ENCODE data around the gene STAB2. TPM values are rescaled to one million over a fixed set of nuclear protein-coding genes. Genes with fewer than 3 reads are reported as not detected.
"Not testable (repeated sequence)": the region's sequence is repeated elsewhere in the genome, so short reads cannot be mapped to it uniquely, and the experiment has no call there.

Gene STAB2
- total RNA-seq, 1 donor from 2014 or later: 0.25 TPM

DNA sequence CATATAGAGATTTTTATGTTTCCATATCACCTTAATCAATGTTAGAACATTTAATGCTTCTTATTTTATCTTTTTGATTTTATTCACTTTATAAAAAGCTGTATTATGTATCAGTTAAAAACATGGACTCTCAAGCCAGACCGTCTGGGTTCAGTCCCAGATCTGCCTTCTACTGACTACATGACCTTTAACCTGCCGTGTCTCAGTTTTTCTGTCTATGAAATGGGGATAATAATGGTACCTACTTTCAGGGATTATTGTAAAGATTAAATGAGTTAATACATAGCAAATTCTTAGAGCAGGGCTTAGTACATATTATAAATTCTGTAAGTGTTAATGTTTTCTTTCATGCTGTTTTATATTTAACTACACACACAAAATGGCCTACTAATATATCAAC, 50.4 kb downstream of the STAB2 start:
- intact Hi-C loops (cut with micrococcal nuclease): no loop called here
- DNase-seq: no peak
- ATAC-seq: no peak

DNA sequence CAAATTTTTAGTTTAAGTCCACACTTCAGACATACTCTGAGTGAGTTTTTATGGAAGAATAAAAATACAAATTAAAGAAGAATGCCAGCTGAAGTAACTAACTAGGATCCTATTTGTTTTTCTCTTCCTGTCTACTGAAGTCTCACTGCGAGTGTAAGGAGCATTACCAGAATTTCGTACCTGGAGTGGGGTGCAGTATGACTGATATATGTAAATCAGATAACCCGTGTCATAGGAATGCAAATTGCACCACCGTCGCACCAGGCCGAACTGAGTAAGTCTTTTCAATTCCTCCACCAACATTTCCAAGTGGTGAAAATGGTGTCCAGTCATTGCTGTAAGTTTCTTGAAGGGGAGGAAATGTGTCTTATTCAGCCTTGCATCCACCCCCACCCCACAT, 52.9 kb downstream of the STAB2 start:
- no peak for ATAC-seq
- no peak for DNase-seq
- intact Hi-C loops (cut with micrococcal nuclease): no loop called here

DNA sequence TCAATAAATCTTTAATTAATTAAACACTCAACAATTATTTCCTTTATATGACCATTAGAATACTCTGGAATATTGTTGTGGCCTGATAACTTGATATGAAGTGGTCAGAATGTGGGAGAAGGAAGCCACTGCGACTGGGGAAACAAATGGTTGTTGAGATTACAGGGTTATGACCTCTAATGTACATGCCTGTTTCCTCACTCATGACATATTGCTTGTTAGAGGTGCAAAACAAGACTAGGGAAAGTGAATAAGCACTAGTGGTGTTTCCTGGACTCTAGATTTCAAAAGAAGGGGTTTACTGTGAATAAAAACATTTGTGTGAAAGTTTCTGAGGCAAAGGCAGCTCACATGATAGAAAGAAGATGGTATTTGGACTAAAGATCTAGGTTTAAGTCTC, 53.3 kb downstream of the STAB2 start:
- intact Hi-C loops (cut with micrococcal nuclease): no loop called here
- ATAC-seq (no peak), DNase-seq (no peak)

DNA sequence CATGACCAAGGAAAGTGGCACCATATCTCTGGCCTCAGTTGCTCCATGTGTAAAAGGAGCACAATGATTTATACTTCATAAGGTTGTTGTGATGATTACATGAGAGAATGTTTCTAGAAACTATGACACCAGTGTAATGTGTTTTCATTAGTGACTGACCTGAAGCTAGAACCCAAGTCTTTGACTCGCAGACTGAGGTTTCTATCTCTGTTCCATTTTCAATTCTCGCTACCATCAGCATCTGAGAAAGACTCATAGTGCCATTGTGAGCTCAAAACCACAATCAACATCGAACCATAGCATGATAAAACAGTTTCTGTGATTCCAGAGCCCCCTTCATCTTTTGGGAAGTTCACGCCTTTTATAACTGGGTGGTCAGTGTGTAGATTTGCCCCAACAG, 53.8 kb downstream of the STAB2 start:
- intact Hi-C loops (cut with micrococcal nuclease): no loop called here
- DNase-seq (no peak), ATAC-seq (no peak)

DNA sequence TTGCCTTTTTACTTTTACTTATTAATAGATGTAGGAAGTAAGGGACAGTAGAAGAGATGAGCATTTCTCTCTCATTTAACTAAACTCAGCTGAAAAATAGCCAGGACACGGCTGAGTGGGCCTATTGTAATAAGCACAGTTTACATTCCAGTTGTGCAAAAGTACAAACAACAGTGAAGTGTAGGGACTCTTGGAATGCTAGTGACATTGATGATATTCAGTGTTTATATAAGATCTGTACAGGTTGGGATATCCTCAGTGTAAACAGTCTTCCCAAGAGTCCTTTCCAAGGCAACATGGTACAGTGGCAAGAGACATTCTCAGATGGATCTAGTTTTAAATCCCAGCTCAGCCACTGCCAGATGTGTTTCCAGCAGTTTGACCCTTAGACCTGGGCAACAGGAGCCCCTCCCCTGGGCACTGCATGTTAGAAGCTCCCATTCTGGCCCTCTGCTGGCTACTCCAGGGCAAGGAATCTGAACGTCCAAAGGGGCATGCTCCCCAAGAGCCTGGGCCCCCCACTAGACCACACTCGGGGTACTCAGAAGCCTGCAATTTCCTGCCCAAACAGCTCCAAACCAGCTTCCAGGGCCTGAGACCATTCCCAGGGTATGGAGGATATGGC, 55.3 kb downstream of the STAB2 start:
- intact Hi-C loops (cut with micrococcal nuclease): no loop called here
- ATAC-seq: no peak
- no peak for DNase-seq

DNA sequence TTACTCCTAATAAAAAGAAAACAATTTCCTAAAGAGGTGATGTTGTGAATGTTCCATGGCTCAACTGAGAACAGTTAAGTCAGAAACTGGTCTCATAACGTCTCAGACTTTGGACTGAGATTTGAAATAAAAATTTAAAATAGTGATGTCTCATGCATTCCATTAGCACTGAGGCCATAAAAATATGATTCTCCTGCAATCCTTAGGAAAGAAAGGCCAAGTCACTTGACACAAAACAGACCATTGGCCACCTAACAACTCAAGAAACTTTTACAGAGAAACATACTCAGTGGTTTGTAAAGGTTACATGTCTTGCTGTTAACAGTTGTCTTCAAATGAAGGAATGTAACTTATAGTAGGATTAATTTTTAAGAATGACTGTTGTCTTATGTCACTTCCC, 58.1 kb downstream of the STAB2 start:
- ATAC-seq: no peak
- DNase-seq: no peak
- intact Hi-C loops (cut with micrococcal nuclease): no loop called here

DNA sequence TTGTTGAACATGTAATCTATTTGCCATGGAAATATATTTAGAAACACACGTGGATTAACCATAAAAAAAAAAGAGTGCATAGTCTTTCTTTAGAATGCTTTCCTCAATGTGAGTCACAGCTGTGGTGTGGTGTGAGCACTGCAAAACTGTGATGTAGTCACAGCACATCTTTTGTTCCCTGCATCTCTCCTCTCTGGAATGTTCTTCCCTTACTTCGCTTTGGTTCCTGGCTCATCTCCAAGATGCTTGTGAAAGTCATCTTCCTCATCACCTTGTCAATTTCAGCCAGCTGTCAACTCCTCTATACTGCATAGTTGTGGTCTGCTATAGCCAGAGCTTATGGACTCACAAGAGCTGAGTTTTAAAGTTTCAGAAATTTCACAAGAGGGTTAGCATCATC, 60.2 kb downstream of the STAB2 start:
- DNase-seq: no peak
- intact Hi-C loops (cut with micrococcal nuclease): no loop called here
- peak; percentile 46 for ATAC-seq

DNA sequence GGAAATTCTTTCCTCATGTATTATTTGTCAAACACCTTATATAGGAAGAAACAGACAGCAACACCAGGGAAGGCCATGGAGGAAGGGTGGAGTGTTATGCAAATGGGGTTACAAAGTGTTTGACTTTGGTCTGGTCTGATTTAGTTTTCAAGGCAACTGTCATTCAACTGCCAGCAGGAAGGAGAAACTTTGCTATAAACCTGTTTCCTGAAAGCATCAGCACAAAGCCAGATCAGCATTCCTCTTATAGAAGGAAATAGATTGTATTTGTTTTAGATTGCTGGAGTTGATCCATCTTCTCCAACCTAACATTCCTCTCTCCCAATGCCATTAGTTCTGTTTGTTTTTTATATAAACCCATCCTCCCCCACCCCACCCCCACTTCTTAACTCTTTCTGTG, 65.7 kb downstream of the STAB2 start:
- no peak for ATAC-seq
- no peak for DNase-seq
- intact Hi-C loops (cut with micrococcal nuclease): no loop called here

DNA sequence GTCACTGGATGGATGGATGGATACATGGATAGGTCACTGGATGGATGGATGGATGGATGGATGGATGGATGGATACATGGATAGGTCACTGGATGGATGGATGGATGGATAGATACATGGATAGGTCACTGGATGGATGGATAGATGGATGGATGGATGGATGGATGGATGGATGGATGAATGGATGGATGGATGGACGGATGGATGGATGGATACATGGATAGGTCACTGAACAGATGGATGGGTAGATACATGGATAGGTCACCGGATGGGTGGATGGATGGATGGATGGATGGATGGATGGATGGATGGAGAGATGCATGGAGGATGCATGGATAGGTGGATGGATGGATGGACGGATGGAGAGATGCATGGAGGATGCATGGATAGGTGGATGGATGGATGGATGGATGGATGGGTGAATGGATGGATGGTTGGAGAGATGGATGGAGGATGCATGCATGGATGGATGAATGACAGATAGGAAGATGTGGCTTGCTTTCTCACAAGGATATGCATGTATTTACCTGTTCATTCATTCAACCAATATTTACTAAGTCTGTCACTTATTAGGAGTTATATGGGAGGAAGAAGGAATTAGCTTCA, 66.6 kb downstream of the STAB2 start:
- ATAC-seq; DNase-seq; intact Hi-C loops (cut with micrococcal nuclease): not testable (repeated sequence)

DNA sequence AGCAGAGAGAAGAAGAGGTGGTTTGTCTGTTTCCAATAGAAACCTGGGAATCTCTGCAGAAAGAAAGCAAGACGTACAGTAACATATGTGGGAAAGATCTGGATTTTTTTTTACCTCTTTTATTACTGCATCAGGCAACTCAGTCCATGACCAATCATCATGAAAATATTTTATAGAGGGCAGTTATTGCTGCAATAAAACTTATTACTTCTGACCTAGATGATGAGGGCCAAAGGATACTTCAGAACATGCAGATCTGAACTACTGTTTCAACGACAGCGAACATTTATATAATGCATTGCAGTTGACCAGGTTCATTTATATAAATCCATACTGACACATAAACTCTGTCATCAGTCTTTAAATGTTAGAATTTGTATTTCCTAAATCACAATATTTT, 67.7 kb downstream of the STAB2 start:
- DNase-seq (no peak), ATAC-seq (no peak)
- intact Hi-C loops (cut with micrococcal nuclease): no loop called here

DNA sequence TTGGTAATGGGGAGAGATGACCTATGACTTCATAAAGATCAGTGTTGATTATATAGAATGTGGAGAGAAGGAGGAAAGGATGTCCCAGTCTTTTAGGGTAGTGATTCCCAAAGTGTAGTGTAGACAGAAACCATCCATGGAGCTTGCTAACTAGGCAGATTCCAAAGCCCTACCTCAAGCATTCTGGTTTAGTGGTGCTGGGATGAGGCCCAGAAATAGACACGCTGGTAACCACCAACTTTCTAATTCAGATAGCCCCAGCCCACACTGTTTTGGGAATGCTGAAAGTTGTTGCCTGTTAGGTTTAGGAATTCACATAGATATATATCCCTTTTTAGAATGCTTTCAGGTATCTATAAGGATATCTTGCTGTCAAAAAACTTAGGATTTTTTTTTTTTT, 69.2 kb downstream of the STAB2 start:
- ATAC-seq: no peak
- intact Hi-C loops (cut with micrococcal nuclease): no loop called here
- DNase-seq: no peak

DNA sequence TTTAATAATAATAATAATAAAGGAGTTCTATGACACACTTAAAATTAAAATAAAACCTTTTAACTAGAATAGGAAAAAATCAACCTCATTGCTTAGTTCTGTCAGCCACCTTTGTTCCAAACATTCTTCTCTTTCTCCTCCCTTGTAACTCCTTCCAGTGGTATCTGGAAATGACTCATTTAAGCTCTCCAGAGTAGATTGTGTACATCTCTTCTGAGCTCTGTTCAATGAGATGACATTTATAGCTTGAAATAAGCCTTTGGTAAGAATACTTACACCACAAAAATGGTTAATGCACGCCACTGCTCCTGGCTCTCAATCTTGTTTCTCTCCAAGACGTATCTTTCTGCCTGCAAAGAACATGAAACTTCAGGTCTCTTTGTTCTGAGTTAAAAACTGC, 70.3 kb downstream of the STAB2 start:
- DNase-seq (no peak), ATAC-seq (no peak)
- intact Hi-C loops (cut with micrococcal nuclease): no loop called here

DNA sequence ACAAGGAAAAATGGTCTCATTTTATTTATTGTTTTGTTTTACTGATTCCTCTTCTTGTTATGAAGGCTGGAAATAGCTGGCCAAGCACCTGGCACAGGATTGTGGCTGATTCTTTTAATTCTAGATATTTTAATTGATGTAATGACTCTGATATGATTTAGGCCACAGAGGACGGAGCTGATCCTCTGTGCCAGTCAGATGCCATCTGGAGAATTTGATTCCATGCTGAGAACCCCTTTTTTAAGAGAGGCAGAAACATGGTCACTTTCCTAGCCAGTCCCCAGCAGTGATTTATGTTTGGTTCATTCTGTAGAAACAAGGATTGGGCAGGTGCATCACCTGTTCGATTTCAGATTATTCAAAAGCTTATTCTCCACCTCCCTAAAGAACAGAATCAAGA, 77.6 kb downstream of the STAB2 start:
- intact Hi-C loops (cut with micrococcal nuclease): no loop called here
- ATAC-seq: no peak
- no peak for DNase-seq

DNA sequence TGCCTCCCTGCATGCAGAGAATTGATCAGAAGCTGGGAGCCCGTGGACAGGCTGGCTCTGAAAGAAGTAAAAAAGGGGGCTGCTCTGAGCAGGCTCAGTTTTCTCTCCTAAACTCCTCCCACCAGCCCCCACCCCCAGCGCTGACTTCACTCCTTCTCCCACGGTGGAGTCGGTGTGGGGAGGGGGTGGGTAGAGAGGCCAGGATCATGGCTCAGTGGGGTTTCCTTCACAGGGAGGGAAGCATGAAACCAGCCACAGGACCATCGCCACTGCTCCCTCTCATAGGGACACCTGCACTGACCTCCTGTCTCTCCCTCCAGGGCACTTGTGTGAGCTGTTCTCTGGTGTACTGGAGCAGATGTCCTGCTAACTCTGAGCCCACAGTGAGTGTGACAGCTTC, 78.9 kb downstream of the STAB2 start:
- DNase-seq (no peak), ATAC-seq (no peak)
- intact Hi-C loops (cut with micrococcal nuclease): no loop called here

DNA sequence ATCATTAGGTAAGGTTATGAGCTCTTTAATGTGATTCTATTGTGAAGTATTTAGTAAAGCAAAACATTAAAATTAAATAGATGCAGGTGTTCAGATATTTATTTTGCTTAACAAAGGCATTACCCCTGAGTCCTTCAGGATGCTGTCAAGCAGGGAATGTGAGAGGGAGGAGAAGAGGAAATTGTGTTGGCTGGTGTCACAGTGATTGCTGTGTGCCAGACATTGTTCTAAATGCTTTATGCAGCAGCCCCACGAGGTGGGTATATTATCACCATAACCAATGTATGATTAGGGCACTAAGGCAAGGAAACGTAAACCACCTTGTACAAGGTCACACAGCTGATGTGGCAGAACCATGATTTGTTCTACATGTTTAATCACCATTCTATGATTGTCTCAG, 80.1 kb downstream of the STAB2 start:
- DNase-seq: no peak
- ATAC-seq: no peak
- intact Hi-C loops (cut with micrococcal nuclease): no loop called here

DNA sequence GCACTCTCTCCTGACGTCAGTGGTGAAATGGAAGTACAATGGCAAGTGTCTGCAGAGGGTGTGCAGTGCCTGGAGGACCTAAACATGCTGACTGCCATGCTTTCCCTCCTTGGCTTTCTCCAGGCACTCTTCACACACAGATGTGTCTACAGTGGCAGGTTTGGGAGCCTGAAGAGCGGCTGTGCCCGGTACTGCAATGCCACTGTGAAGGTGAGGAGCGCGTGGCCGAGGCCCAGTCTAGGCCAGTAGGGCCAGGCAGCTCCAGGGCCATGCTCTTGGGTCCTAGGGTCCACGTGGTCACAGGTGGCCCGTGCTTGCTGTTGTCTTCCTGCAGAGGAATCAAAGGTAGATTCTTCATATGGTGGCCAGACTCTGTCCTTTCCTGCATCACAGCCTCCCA, 81.4 kb downstream of the STAB2 start:
- ATAC-seq (no peak), DNase-seq (no peak)
- intact Hi-C loops (cut with micrococcal nuclease): no loop called here

DNA sequence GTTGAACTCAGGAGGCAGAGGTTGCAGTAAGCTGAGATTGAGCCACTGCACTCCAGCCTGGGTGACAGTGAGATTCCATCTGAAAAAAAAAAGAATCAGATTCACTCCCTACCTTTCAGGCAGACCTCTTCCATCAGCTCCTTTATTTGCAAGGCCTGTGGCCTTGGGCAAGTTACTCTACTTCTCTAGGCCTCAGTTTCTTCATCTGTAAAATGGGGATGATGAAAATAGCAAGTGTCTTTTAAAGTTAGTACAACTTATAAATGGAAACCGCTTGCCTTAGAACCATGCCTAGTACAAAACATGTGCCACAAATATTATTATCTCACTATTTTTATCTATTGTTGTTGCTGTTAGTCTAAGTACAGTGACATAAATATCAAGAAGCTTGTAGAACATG, 84.3 kb downstream of the STAB2 start:
- no peak for DNase-seq
- intact Hi-C loops (cut with micrococcal nuclease): no loop called here
- no peak for ATAC-seq

DNA sequence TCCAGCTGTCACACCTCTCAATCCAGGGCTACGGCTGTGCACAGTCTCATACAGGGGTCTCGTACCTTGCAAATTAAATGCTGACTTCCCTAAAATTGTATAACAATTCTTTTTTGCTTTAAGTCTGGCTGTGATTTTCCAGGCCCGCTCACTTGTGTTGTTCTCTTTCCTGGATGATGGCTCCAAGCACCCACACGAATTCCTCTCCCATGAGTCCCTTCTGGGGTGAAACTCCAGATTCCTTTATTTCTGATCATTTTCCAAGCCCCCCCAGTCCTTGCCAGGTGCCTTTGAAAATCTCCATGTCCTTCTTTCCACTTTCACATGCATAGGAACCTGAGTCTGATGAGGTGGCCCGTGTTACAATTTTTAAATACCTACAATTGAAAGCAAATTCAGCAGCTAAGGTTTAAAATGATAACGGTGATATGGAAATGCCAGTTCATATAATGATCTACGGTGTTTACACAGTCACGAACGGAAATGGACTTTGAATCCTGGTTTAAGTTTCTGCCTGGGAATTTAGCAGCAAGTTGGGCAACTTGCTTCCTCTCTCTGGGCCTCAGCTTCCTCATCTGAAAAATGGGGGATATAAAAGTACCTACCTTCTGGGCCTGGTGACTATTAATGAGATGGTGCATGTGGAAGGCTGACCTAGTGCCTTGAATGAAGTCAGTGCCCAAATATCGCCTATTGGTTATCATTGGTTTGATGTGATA, 85.5 kb downstream of the STAB2 start:
- ATAC-seq (no peak), DNase-seq (no peak)
- intact Hi-C loops (cut with micrococcal nuclease): no loop called here

DNA sequence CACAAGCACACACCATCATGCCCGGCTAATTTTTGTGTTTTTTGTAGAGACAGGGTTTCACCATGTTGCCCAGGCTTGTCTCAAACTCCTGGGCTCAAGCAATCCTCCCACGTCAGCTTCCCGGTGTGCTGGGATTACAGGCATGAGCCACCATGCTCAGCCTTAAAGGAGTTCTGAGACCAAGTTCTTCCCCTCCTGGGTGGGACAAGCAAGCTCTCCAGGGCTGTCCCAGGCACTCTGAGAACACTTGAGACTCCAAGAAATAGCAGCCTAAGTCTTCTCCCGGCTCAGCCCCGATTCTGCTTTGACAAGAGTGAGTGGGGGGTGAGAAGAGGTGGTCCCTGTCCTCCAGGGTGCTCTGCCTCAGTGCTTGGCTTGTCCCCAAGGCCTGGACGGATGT, 86.4 kb downstream of the STAB2 start:
- intact Hi-C loops (cut with micrococcal nuclease): no loop called here
- DNase-seq (no peak), ATAC-seq (no peak)

DNA sequence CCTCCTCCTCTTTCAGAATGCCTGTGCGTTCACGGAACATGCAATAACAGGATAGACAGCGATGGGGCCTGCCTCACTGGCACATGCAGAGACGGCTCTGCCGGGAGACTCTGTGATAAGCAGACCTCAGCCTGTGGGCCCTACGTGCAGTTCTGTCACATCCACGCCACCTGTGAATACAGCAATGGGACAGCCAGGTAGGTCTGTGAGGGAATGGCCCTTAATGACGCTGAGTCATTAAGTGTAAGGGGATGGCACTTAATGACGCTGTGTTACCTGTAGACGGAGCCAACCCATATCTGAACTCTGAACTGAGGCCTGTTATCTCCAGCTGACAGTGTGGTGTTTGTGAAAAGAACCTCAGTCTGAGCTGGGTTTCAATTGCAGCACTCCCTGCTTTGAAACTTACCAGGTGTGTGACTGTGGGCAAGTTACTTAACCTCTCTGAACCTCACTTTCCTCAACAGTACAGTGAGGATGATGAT, 86.9 kb downstream of the STAB2 start:
- intact Hi-C loops (cut with micrococcal nuclease): no loop called here
- ATAC-seq (no peak), DNase-seq (no peak)

DNA sequence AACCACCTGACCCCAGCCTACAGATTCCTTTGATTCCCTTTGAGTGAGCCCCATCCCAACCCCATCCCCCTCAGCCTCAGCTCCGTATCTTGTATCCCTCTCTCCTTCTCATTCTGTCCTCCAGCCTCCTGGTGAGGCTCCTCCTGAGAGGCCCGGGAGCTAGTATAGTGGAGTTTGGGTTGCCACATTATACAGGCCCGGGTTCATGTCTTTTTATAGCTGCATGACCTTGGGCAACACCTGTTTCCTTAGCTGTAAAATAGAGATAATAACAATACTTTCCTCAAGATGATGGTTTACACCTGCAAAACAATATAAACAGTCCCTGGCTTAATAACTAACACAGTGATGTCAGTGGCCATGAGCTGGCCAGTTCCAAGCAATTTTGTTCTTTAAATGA, 89.8 kb downstream of the STAB2 start:
- DNase-seq (no peak), ATAC-seq (no peak)
- intact Hi-C loops (cut with micrococcal nuclease): no loop called here

Data from left ventricle myocardium superior (tissue), 1 donor.